Activated CD8-positive, alpha-beta T cell treated with anti-CD3 and anti-CD28 coated beads for 36 hours (primary cell): ENCODE measurements around the gene RNF125. TPM values are rescaled to one million over a fixed set of nuclear protein-coding genes. Genes with fewer than 3 reads are reported as not detected.

Source experiments
- ATAC-seq: fragments of 200-7000 bp; cut with Tn5 transposase; one replicate; pipeline ENCODE4 v1.10.0; 2021; ENCODE audit warnings: mild to moderate bottlenecking, moderate library complexity
- CTCF ChIA-PET: fragments of 350-600 bp; sonication (Branson Sonifier 250); formaldehyde crosslinking; loops from one replicate; lab custom pipeline; 2021; ENCODE audit warnings: antibody characterized with exemption; lab: Charles Lee
- POLR2A ChIA-PET: fragments of 350-600 bp; sonication (Branson Sonifier 250); formaldehyde crosslinking; loops from one replicate; lab custom pipeline; 2021; ENCODE audit warnings: antibody characterized with exemption; lab: Charles Lee
- DNase-seq: peaks from one replicate; pipeline ENCODE4 v3.0.0-alpha.2; 2020
- H3K27ac Mint-ChIP-seq: one replicate; pipeline ENCODE4 v1.8.0; 2021; ENCODE audit warnings: mild to moderate bottlenecking, mixed read lengths
- H3K27me3 Mint-ChIP-seq: one replicate; pipeline ENCODE4 v1.8.0; 2021; ENCODE audit warnings: mixed read lengths
- H3K36me3 Mint-ChIP-seq: one replicate; pipeline ENCODE4 v1.8.0; 2021; ENCODE audit warnings: low read depth, mixed read lengths
- H3K4me1 Mint-ChIP-seq: one replicate; pipeline ENCODE4 v1.8.0; 2021; ENCODE audit warnings: low read depth, mixed read lengths
- H3K4me3 Mint-ChIP-seq: one replicate; pipeline ENCODE4 v1.8.0; 2021; ENCODE audit warnings: mild to moderate bottlenecking, moderate library complexity, mixed read lengths
- H3K9me3 Mint-ChIP-seq: one replicate; pipeline ENCODE4 v1.8.0; 2021; ENCODE audit warnings: mixed read lengths
- intact Hi-C: fragments of 100-400 bp; cut with micrococcal nuclease; formaldehyde crosslinking; loops from one replicate; pipeline ENCODE4 v1.10.0; 2022
- total RNA-seq, 2 experiments: library from RNA; stranded (reverse); gene quantifications; one replicate each; pipeline ENCODE4 v1.2.3, GENCODE V29; 2021
- TF ChIP-seq, protein P1 (sequence below): fragments of 200-600 bp; IDR thresholded peaks from one replicate; pipeline ENCODE4 v1.8.0; 2022; ENCODE audit warnings: antibody characterized with exemption, mild to moderate bottlenecking

Gene RNF125
- 10 to 100 TPM; 15.3 to 19.1 TPM for total RNA-seq

DNA sequence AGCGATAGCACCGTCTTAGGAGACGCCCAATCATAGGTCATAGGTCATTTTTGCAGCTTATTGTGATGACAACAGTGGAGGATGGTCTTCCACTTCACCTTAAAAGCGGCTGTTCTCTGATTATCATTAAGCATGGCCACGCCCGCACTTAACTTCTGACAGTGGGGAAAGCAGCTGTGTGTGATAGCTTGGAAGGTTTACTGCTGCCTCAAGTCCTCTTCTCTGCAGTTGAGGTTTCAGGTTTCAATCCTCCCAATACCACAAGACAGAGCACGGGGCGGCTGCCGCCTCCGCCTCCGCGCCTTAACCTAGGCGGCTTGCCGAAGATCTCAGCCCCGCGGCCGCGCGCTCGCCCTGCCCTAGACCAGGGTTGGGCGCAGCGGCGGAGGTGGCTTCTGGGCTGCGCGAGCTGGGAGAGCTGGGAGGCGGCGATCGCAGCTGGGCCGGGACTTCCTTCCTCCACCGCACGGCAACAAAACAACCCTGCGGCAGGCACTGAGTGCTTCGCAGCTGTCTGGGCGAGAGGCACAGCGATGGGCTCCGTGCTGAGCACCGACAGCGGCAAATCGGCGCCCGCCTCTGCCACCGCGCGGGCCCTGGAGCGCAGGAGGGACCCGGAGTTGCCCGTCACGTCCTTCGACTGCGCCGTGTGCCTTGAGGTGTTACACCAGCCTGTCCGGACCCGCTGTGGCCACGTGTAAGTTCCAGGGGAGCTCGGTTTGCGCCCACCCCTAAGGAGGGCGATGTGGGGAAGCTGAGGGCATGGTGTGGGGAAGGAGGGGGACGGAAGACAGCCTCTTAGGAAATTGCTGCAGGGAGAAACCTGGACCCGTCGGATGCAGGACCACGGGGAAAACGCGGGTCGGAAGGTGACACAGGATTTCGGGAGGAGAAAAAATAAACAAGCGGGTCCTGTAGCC lies at the start of gene RNF125:
Gene RNF125 (plus strand): TSS at position 495 of the 920 bp plus-strand sequence. CDS start 39 bp downstream, at position 534.
- DNase-seq (peak; percentile 91), ATAC-seq (peak; percentile 74)
- Mint-ChIP-seq H3K36me3 (peaks cover 2% of the 10 kb centered on the region), H3K9me3 (no peaks in the 10 kb centered on the region), H3K4me1 (peaks cover 42% of the 10 kb centered on the region), H3K27me3 (no peaks in the 10 kb centered on the region), H3K4me3 (peak within 1 kb of the TSS; percentile 86), H3K27ac (peak within 1 kb of the TSS; percentile 94)
- TF ChIP-seq, protein P1, sequence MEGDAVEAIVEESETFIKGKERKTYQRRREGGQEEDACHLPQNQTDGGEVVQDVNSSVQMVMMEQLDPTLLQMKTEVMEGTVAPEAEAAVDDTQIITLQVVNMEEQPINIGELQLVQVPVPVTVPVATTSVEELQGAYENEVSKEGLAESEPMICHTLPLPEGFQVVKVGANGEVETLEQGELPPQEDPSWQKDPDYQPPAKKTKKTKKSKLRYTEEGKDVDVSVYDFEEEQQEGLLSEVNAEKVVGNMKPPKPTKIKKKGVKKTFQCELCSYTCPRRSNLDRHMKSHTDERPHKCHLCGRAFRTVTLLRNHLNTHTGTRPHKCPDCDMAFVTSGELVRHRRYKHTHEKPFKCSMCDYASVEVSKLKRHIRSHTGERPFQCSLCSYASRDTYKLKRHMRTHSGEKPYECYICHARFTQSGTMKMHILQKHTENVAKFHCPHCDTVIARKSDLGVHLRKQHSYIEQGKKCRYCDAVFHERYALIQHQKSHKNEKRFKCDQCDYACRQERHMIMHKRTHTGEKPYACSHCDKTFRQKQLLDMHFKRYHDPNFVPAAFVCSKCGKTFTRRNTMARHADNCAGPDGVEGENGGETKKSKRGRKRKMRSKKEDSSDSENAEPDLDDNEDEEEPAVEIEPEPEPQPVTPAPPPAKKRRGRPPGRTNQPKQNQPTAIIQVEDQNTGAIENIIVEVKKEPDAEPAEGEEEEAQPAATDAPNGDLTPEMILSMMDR: no peak
- POLR2A ChIA-PET: interaction anchor here (0.6 to 3.7 kb wide), 24 partner anchors 10 to 360 kb away, joined by 3 to 54 read pairs (median 5); partner anchors contain the start of genes RNF138 and TRAPPC8
- intact Hi-C loops: loop anchor here (2.0 kb wide), 4 partner anchors 22 to 76 kb away; partner anchors contain the start of gene TRAPPC8
- CTCF ChIA-PET: interaction anchor here (0.7 to 2.5 kb wide), 18 partner anchors 11 to 111 kb away, joined by 3 to 31 read pairs (median 4); partner anchors contain the start of genes RNF138 and TRAPPC8

DNA sequence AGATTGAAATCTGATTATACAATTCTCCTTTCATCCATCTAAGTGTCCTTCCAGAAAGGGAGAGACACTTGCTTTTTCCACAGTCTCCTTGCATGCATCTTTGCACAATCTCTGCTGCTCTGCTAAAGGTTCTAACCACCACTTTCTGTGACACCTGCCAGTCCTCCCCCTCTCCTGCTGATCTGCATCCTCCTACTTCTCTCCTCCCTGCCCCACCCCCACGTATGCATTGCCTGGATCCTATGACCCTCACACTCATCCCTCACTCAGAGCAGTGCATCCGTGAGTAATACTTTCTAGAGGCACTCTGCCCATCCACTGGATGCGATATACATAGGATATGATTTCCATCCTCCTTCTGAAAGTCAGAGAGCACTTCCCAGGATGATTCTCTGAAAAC lies 48.0 kb upstream of the RNF125 start:
- Mint-ChIP-seq H3K27ac (no peak overlapping the region), H3K4me1 (no peaks in the 10 kb centered on the region), H3K4me3 (no peak overlapping the region), H3K27me3 (no peaks in the 10 kb centered on the region), H3K9me3 (peaks cover 11% of the 10 kb centered on the region), H3K36me3 (peaks cover 4% of the 10 kb centered on the region)
- DNase-seq: no peak
- no peak for ATAC-seq
- ChIA-PET POLR2A (no interaction called here), CTCF (no interaction called here)
- TF ChIP-seq, protein P1: no peak
- intact Hi-C loops: no loop called here

DNA sequence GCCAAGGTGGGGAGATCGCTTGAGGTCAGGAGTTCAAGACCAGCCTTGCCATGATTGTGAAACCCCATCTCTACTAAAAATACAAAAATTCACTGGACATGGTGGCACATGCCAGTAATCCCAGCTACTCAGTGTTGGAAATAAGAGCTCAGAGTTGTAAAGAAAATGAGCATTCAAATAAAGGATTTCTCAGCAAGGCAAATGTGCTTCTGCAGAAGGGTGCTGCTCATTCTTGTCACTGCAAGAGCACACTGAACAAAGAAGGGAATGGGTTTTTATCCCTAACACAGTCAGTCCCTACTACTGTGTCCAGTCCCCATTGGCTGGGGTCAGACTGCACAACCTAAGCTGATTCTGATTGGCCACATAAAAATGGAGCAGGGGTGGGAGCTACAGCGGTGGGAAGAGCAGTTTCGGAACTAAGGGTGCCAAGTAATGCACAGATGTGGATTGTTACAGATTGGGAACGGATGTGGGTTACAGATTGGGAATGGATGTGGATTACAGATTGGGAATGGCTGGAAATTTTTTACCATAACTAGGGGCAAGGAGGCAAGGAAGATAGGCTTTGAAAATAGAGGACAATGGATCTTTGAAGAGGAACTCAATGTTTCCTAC lies 44.6 kb upstream of the RNF125 start:
- no peak for ATAC-seq
- CTCF ChIA-PET: interaction anchor here (1.3 kb wide), 1 partner anchor 98 kb away, joined by 3 read pairs; no protein-coding TSS in a partner anchor
- H3K4me1 Mint-ChIP-seq: no peaks in the 10 kb centered on the region
- peaks cover 20% of the 10 kb centered on the region for H3K9me3 Mint-ChIP-seq
- no peak for DNase-seq
- peaks cover 4% of the 10 kb centered on the region for H3K36me3 Mint-ChIP-seq
- no peak overlapping the region for H3K27ac Mint-ChIP-seq
- no peaks in the 10 kb centered on the region for H3K27me3 Mint-ChIP-seq
- POLR2A ChIA-PET: no interaction called here
- no peak overlapping the region for H3K4me3 Mint-ChIP-seq
- TF ChIP-seq, protein P1: no peak
- intact Hi-C loops: no loop called here

DNA sequence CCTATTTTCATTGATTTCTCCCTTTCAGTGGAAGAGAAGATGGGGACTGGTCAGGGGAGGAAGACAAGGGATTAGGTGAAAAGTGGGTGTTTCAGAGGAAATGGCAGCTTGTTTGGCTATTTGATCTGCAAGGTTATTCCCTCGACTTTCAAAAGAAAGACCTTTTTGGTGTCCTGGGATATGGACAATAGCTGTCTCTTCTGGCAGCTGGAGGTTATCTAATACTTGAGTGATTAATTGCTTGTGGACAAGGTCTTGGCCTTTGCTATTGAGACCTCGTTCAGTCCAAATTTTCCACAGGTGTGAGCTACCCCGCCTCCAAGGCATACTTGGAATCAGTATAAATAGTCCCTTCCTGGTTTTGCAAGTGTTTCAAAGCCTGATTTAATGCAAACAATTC lies 42.4 kb upstream of the RNF125 start:
- Mint-ChIP-seq H3K36me3 (peaks cover 4% of the 10 kb centered on the region), H3K4me1 (no peaks in the 10 kb centered on the region), H3K27ac (no peak overlapping the region), H3K4me3 (no peak overlapping the region), H3K27me3 (no peaks in the 10 kb centered on the region), H3K9me3 (peaks cover 20% of the 10 kb centered on the region)
- POLR2A ChIA-PET: interaction anchor here (0.7 to 1.1 kb wide), 2 partner anchors 9 to 71 kb away, joined by 4 read pairs; no protein-coding TSS in a partner anchor
- intact Hi-C loops: loop anchor here (5.0 kb wide), 1 partner anchor 234 kb away; no protein-coding TSS in a partner anchor
- no peak for ATAC-seq
- TF ChIP-seq, protein P1: no peak
- CTCF ChIA-PET: interaction anchor here (0.6 to 2.5 kb wide), 16 partner anchors 10 to 252 kb away, joined by 3 to 13 read pairs (median 4); partner anchors contain the start of gene TRAPPC8
- DNase-seq: no peak
